AG04450 (cell line): ENCODE data around the gene SLC33A1. TPM values are rescaled to one million over a fixed set of nuclear protein-coding genes. Genes with fewer than 3 reads are reported as not detected.

ENCODE experiments used
- CTCF ChIA-PET: fragments of 300-600, 350-600 bp; formaldehyde crosslinking; extraction: SDS; loops from one replicate; lab custom pipeline; 2022; ENCODE audit warnings: antibody characterized with exemption, inconsistent platforms; lab: Charles Lee
- POLR2A ChIA-PET: fragments of 350-600 bp; formaldehyde crosslinking; extraction: SDS; loops from one replicate; lab custom pipeline; 2021; ENCODE audit warnings: antibody characterized with exemption, inconsistent platforms; lab: Yijun Ruan, JAX
- DNase-seq: peaks from one replicate; pipeline ENCODE4 v3.0.0-alpha.2; 2011; ENCODE audit warnings: low read depth, low spot score
- H3K27ac ChIP-seq: one replicate; pipeline ENCODE4 v1.5.1; 2012; ENCODE audit warnings: low read depth, low read length, control low read depth
- H3K27me3 ChIP-seq: one replicate; pipeline ENCODE4 v1.6.0; 2012; ENCODE audit warnings: low read length; ENCODE audit not compliant: control insufficient read depth, insufficient read depth
- H3K4me3 ChIP-seq: 2 replicates; pipeline ENCODE4 v1.5.1; 2011; ENCODE audit warnings: mild to moderate bottlenecking, low read depth, low read length, control low read depth
- H3K9me3 ChIP-seq: 2 replicates; pipeline ENCODE4 v1.5.1; 2012; ENCODE audit warnings: low read length; ENCODE audit not compliant: control insufficient read depth, insufficient read depth
- CTCF ChIP-seq: IDR thresholded peaks from 2 replicates; pipeline ENCODE4 v1.5.1; 2011; ENCODE audit warnings: low read depth, low read length, control low read depth, inconsistent platforms
- polyA plus RNA-seq: library from polyadenylated mRNA; depleted of rRNA; stranded (reverse); fragments of >200 nt; gene quantifications from 2 replicates; pipeline ENCODE4 v1.2.3, GENCODE V29; 2011

The SLC33A1 gene
- polyA plus RNA-seq, 1 experiment, result 27.8 TPM

- Histone ChIP-seq H3K4me3 (no peak overlapping the region), H3K9me3 (no peaks in the 10 kb centered on the region), H3K27ac (no peak overlapping the region), H3K27me3 (no peaks in the 10 kb centered on the region)
- POLR2A ChIA-PET, result no interaction called here
- no peak for TF ChIP-seq CTCF
- DNase-seq, result no peak
- CTCF ChIA-PET, result no interaction called here
Measured at GRCh38 chr3:155792532-155792931, 61.7 kb downstream of the SLC33A1 start.

GRCh38 chr3:155791190-155791589 is 63.0 kb downstream of the SLC33A1 start:
- POLR2A ChIA-PET, result interaction anchor here (0.6 kb wide), 2 partner anchors 34 to 56 kb away, joined by 3 to 4 read pairs; no protein-coding TSS in a partner anchor
- TF ChIP-seq CTCF, result no peak
- no peaks in the 10 kb centered on the region for H3K27me3 ChIP-seq
- no peak overlapping the region for H3K27ac ChIP-seq
- no peak overlapping the region for H3K4me3 ChIP-seq
- CTCF ChIA-PET, result interaction anchor here (1.3 kb wide), 1 partner anchor 15 kb away, joined by 6 read pairs; the partner anchor contains the start of gene C3orf33
- no peaks in the 10 kb centered on the region for H3K9me3 ChIP-seq
- DNase-seq, result no peak

- CTCF ChIA-PET, result interaction anchor here (1.1 to 1.3 kb wide), 2 partner anchors 16 kb away, joined by 6 to 17 read pairs; partner anchors contain the start of gene C3orf33
- Histone ChIP-seq H3K4me3 (no peak overlapping the region), H3K27ac (no peak overlapping the region), H3K27me3 (no peaks in the 10 kb centered on the region), H3K9me3 (no peaks in the 10 kb centered on the region)
- POLR2A ChIA-PET, result no interaction called here
- TF ChIP-seq CTCF, result no peak
- DNase-seq, result no peak
Measured at GRCh38 chr3:155790272-155790925, 63.8 kb downstream of the SLC33A1 start.

- POLR2A ChIA-PET, result no interaction called here
- H3K27me3 ChIP-seq, result no peaks in the 10 kb centered on the region
Measured at GRCh38 chr3:155785662-155786295, 68.4 kb downstream of the SLC33A1 start.

More at GRCh38 chr3:155785662-155786295, 68.4 kb downstream of the SLC33A1 start:
- H3K9me3 ChIP-seq, result no peaks in the 10 kb centered on the region
- DNase-seq, result no peak
- no peak for TF ChIP-seq CTCF
- no peak overlapping the region for H3K27ac ChIP-seq
- no peak overlapping the region for H3K4me3 ChIP-seq
- CTCF ChIA-PET, result interaction anchor here (0.7 to 1.3 kb wide), 2 partner anchors 20 to 21 kb away, joined by 3 to 5 read pairs; partner anchors contain the start of gene C3orf33
